HG03342 (cell line): ENCODE results near the gene LEKR1.
A peak's percentile ranks its signal among the peaks of the same experiment; 100 is the strongest.
"Not testable (repeated sequence)": the region's sequence is repeated elsewhere in the genome, so short reads cannot be mapped to it uniquely, and the experiment has no call there.

Experiments used
- ATAC-seq: cut with Tn5 transposase; IDR thresholded peaks from one replicate; pipeline ENCODE4 v1.9.1; 2021; ENCODE audit warnings: mild to moderate bottlenecking, moderate library complexity; ENCODE audit not compliant: unreplicated experiment

The LEKR1 gene

DNA sequence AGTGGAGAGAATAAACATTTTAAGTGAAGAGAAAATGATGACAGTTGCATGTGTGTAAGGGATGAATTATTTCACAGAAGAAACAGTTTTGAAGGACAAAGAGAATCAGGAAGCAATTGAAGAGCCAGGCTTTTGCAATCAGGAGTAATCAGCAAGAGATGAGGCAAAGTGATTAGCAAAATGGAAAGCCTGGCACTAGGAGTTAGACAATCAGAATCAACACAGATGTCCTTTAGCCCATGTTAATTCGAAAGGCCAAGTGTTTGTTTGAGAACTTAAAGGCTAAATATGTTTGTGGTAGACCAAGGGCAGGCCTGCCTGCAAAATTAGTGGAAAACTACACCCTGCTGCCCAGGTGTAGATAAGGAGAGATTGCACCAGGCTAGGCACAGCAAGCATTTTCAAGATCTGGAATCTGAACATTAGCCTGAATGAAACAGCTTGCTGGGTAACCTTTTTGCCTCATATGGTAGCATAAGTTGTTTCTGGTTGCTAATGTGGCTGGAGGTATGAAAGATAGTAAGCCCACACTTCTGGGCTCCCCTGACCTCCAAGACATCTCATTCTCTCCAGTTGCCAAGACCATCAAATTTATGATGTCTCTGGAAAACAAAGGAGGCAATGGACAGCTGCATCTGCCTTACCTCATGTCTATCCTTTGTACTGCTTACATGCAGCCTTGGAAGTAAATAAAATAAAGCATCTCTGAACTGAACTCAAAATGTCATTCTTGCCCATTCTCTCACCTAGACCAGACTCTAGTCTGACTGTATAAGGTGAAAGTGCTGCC, 22.0 kb upstream of the LEKR1 start:
- no peak for ATAC-seq

DNA sequence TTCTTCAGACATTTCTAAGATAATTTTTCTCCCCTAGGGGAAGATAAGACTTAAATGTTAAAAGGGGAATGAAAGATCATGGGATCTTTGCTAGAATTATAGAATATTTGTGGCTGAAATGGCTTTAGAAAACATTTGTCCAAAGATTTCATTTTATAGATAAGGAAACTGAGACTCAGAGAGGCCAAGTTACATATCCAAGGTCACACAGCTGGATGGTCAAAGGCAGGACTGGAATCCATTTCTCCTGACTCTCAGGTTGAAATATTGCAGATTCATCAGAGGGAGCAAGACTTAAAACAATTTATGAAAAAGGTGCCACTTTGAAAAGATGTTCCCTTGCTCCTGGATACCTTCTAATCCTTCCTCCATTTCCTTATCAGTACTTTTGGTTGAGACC, 19.5 kb upstream of the LEKR1 start:
- ATAC-seq, result no peak

DNA sequence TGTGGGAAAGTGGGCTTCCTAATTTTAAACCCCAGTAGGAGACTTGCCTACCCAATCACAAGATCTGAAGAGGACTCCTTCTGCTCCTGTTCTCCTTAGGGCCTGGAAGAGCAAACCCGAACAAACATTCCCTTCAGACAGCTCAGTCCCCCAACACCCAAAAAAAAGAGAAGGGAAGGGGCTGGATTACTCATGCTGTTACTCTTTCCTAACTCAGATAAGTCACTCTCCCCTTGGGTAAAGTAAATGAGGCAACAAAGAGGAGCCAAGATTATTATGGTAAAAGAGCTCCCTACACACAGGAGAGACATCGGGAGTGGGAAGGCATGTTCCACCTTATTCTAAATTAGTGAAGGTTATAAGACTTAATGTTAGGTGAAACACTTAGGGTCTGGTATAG, 18.1 kb upstream of the LEKR1 start:
- no peak for ATAC-seq

DNA sequence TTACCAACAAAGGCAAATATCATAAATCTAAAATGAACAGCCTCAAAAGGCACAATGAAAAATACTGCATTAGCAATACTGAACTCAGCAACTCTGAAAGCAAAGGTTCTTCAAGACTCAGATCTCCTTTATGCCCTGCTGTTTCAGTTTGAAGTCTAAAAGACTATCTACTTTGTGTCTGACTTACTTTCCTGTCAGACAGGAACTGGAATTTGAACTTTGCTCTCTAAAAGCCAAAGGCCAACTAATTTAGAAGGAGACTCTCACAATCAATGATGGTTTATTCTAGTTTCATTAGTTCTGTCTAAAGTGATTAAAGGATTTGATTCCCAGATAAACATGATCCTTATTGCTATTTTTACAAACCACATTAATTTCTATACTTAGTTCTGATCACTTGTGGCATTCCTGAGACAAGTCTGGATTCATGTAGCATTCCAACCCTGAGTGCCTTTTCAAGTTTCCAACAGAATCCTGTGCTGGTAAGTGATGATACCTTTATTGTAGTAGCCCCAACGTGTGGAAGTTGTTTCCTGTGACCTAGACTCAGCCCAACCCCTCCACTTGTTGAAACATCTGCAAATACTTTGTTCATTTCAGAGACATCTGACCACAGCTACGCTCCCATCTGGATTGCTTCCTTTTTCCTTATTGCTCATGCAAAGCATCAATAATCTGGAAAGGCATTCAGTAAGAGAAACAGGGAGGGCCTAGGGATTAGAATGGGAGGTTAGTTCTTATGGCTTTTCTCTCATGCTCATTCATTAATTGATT, 14.9 kb upstream of the LEKR1 start:
- ATAC-seq, result no peak

DNA sequence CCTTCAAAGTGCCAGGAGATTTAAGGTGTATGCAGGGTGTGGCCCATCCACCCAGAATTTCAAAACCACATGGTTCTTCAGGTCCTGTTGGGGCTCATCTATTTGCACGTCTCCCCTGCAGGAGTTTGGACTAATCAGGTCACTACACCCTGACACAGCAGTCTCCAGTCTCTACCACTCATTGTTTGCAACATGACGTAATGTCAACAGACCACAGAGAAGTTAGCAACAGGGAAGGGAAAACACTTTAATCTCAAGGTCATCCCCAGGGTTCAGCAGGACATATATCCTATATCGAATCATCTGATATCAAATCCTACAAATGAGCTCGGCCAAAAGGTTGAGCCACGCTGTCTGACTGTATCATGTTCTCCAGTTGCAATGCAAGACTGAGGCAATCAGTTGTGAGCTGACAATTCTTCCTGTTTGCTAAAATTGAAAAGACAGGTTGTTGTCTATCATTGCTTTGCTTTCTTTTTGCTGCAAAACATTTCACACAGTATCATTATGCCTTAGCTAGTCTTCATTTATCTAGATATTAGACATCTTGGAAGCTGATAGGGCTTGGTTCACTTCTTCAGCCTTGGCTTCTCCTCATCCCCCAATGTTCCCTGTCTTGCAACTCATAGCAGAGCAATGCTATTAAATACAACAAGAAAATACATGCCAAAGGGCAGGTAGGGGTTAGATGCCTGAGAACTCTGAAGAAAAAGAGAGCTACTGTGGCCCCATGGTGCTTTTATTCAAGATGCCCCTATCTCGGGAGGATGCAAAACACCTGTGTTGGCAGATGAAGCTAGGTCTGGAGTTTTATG, 13.4 kb upstream of the LEKR1 start:
- ATAC-seq, result peak; percentile 25

DNA sequence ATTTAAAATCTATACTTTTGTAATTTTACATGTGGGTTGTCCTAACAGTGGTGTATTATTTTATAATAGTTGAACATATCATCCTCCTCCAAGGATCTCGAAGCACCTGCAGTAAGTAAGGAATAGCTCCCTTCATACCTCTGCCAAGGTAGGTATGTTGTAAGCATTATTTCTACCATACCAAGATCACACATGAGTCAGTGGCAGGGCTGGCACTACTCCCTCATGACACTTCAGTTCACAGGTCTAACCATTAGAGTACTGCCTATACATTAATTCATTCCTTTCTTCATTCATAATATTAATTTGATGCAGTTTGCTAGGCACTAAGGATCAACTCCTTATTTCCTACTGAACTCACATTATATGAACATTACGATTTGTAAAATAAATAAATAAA, 11.9 kb upstream of the LEKR1 start:
- ATAC-seq, result no peak

DNA sequence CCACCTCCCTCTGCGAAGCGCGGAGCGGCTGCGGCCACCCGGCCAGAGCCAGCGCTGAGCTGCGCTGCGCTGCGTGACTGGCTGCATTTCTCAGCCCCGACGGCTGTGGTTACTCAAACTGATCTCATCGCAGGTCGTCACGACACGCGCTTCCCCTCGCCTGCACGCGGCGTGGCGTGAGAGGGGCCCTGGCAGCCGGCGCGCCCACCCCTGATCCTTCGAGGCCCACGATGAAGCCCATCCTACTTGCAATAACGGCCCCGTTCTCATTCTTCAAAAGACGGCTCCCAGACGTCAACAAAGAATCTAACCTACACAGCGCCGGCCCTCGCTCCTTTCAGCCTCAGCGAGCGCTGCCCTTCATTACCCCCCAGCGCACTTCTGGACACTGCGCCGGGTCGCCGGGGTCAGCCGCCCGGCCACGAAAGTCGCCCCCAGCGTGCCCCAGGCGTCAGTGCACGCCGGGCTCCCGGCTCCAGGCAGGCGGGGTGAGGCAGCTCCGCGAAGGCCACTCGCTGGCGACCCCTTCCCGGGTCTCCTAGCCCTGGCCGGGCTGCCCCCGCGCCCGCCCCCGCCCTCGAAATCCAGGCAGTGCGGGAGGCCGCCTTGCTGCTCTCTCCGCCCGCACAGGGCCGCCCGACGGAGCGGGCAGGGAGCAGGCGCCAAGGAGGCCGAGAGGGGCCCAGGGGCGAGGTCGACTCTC, 9.9 kb upstream of the LEKR1 start:
- ATAC-seq, result peak; percentile 15

DNA sequence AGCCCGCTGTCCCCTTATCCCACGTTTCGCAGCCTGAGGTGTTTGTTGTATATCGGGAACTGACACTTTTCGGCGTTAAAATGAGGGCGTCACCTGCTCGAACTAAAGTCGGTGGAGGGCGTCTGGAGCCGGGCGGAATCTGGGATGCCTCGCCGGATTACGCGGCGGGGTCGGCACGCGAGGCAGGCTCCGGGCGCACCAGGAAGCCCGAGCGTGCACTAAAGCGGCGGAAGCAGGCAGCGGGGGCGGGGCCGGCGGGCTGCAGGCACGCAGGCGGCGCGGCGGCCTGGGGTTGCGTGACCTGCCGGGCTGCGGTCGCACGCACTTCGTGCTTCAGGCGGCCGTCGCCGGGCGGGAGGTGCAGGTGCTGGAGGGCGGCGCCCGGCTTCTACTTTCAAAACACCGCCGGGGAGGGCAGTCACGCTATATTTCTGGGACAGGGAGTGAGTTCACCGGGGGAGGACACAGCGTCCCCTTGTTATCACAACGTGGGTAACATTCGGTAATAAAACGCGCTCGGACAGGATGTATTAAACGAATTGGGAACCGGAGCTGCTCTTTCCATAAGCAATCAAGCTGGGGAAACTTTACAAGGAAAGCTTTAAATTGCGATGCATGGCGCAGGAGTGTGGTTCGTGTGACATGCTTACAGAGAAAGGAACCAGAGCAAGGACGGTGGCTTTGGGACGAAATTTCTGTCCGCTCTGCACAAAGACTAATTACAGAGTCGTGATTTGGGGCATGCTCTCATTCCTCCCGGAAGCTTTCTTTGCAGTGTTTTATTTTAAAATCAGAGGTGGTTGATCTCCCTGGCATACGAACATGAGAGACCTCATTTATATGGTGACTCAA, 9.1 kb upstream of the LEKR1 start:
- peak; percentile 66 for ATAC-seq

DNA sequence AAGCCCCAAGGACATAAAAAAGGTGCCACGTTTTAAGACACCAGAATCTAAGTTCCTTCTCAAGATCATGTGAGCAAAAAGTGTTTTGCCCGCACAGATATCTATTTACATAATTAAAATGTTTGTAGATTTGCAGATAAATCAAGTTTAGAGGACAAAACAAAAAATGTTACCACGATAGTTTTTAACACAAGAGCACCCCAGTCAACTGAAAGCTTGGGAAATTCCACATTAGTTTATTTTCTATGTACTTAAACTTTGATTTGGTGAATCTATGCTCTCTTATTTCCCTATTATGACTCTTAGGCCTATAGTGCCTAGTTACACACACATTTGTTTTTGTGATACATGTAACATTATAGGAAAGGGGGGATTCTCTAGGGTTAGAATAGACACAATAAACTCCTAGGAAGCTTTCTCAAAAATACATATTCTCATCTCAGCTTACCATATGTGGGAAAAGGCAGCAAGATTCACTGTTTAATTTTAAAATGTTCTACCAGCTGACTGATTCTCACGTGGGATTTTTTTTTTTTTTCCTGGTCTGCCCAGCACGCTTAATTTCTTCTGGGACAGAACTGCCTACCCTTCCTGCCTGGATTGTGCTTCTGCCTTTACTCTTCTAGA, 8.4 kb upstream of the LEKR1 start:
- ATAC-seq, result no peak

DNA sequence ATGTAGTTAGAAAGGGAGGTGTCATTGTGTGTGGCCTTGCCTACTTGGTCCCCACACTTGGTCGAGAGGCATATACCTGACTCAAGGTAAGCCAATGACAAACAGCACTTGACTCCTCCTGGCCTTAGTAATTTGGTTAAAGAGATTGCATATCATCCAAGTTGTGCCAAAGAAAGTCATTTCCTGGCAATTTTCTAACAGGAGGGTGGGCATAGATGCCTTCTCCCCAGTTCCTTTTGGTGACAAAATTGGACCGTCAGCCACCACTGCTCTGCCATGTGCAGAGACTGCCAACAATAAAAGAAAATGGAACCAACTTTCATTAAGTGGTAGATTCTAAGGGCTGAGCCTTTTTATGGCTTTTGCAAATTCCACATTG, 7.9 kb upstream of the LEKR1 start:
- ATAC-seq, result no peak

DNA sequence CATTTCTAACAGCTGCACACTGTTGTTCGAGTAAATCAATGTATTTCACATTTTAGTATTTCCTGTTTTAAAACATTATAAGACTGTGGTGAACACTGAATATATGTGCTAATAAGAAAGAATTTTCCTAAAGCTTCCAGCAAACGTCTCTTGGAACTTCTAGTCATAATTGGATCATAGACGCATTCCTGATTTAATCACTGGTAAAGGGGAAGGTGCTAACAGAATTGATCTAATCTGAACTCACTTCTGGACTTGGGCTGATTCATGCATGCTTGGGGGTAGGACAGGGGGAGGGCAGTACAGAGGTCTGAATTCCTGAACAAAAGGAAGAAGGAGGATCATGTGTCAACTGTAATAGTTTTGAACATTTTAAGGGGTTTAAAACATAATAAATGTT, 7.3 kb upstream of the LEKR1 start:
- ATAC-seq, result no peak

DNA sequence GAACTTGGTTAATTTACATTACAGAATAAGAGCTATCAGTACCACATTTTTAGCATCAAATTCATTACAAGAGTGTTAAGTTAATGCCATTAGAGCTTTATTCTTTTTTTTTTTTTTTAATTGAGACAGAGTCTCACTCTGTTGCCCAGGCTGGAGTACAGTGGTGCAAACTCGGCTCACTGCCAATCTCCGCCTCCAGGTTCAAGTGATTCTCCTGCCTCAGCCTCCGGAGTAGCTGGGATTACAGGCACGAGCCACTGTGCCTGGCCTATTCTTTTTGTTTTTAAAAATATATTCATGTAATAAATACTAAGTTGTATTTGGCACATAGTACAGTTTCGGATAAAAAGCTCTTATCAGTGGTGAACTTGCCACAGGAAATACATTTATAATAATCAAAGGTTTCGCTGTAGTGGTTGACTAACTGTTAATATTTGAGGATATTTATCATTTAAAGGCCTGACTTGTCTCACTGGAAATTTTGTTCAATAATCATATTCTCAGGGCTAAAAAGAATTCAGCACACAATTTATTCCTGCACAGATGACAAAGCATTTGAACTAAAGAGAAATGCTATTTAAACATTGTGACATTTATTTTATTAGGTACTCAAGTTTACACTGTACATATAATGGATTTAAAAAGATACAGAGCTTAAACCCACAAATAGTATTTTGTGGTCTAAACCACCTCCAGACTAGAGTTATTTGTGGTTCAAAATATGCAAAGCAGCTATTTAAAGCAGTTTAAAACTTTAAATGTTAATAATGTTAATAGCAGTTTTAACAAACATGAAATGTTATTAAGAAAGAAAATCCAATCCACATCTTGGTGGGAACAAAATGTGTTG, 6.1 kb upstream of the LEKR1 start:
- ATAC-seq, result no peak

DNA sequence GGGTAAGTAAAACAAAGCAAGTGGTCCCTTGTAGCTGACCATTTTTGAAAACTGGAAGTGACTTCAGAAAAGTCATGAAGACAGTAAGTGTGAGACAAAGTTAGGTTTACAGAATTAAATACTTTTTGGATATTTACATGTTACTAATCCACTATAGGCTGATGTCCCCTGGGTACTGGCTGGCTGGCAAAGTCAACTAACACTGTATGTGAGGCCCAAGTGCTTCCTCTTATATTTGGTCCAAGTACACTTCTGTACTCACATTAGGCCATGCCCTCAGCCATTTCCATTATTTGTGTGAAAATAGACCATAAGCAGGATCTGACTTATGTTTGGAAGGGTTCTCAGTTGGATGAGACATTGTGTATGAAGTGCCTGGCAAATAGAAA, 5.5 kb upstream of the LEKR1 start:
- no peak for ATAC-seq

DNA sequence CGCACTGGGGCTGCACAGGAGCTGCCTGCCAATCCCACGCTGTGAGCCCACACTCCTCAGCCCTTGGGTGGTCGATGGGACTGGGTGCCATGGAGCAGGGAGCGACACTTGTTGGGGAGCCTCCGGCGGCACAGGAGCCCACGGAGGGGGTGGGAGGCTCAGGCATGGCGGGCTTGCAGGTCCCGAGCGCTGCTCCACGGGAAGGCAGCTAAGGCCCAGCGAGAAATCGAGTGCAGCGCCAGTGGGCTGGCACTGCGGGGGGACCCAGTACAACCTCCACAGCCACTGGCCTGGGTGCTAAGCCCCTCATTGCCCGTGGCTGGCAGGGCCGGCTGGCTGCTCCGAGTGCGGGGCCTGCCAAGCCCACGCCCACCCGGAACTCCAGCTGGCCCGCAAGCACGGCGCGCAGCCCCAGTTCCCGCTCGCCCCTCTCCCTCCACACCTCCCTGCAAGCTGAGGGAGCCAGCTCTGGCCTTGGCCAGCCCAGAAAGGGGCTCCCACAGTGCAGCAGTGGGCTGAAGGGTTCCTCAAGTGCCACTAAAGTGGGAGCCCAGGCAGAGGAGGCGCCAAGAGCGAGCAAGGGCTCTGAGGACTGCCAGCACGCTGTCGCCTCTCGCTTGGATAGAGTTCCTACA, 3.4 kb upstream of the LEKR1 start:
- not testable (repeated sequence) for ATAC-seq

DNA sequence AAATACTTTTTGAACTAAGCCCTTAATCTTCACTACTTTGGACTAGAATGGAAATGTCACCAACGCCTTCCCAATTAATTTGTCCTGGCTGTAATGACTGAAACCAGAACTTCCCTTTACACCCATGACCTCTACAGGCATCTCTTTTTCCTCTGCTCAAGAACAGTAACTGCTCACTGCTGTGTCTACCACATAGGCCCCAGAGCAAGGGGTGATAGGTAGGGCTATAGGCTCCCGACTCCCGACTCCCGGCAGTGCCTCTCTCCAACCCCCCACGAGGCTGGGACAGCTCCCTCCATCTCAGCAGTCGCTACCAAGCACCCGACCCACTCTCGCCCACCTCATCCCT, 384 bp upstream of the LEKR1 start:
- ATAC-seq, result peak; percentile 43

DNA sequence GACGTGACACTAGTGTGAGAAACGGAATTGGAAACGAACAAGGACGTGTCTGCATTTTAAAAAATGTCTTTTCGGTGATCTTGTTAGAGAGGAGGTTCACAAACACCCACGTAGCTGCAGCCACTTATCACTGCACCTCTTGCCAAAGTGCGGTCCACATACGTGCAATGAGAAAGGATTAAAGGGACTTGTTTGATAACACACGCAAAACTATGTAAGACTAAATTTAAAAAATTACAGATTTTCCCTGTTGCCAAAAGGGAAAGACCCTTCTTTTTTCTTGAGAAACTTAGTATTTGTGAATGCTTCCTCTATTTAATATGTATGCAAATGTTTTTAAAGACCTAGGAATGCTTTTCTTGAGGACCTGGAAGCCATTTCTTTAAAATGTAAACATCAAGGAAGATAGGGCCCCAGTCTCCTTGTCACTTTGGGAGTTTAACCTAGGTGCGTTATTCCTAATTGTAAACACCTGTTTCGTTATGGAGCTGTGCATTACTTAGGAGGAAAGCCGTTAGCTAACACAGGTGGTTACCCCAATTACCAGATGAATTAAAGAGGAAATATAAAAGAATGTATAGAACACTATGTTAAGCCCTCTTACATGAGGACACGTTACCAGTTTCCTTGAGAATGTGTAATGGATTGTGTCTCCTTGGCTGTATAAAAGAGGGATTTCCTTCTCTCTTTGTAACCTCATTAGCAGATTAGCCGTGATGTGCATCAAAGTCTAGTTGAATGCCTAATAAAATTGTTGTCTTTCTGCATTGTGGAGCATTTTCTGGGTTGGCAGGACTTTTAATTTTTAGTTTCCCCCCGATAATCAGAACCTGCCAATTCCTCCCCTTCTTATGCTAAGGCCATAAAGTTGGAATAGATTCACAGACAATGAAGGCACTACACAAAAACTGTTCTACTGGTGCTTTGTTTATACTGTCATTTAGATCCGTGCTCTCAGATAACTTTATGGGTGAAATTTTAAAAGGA, 1.0 kb downstream of the LEKR1 start:
- ATAC-seq, result no peak

DNA sequence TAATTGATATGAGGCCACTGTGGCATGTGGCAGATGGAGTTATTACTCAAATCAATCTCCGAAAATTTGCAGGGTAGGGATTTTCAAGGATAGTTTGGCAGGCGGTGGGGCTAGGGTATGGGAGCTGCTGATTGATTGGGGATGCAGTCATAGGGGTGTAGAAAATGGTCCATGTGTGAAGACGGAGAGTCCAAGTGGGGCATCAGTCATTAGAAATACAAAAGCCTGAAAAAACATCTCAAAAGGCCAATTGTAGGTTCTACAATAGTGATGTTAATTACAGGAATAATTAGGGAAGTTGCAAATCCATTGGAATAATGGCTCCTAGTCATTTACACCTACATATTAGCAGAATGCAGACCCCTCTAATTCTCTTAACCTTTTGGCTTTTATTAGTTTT, 4.9 kb downstream of the LEKR1 start:
- ATAC-seq, result no peak
